Measurements from ENCODE around the gene SLC35B4. TPM values are rescaled to one million over a fixed set of nuclear protein-coding genes. Genes with fewer than 3 reads are reported as not detected.

The SLC35B4 gene
- total RNA-seq, 1 experiment from 2014 or later: 6.5 TPM

- no peaks in the 10 kb centered on the region for H3K9me3 ChIP-seq
- H3K36me3 ChIP-seq: no peaks in the 10 kb centered on the region
- DNase-seq: no peak
- H3K27me3 ChIP-seq: no peaks in the 10 kb centered on the region
- no peak overlapping the region for H3K4me3 ChIP-seq
Observed at GRCh38 chr7:134279336-134279735, 37.4 kb downstream of the SLC35B4 start.

- Histone ChIP-seq H3K9me3 (no peaks in the 10 kb centered on the region), H3K4me3 (no peak overlapping the region), H3K27me3 (no peaks in the 10 kb centered on the region), H3K36me3 (no peaks in the 10 kb centered on the region)
- DNase-seq: no peak
Observed at GRCh38 chr7:134278502-134279153, 38.1 kb downstream of the SLC35B4 start.

- Histone ChIP-seq H3K4me3 (no peak overlapping the region), H3K36me3 (no peaks in the 10 kb centered on the region), H3K27me3 (no peaks in the 10 kb centered on the region), H3K9me3 (no peaks in the 10 kb centered on the region)
- DNase-seq: no peak
Observed at GRCh38 chr7:134276951-134277350, 39.8 kb downstream of the SLC35B4 start.

GRCh38 chr7:134262322-134262721, 54.4 kb downstream of the SLC35B4 start:
- Histone ChIP-seq H3K4me3 (no peak overlapping the region), H3K27me3 (no peaks in the 10 kb centered on the region), H3K36me3 (no peaks in the 10 kb centered on the region), H3K9me3 (no peaks in the 10 kb centered on the region)
- DNase-seq: no peak

- no peaks in the 10 kb centered on the region for H3K36me3 ChIP-seq
- DNase-seq: no peak
- H3K4me3 ChIP-seq: no peak overlapping the region
- no peaks in the 10 kb centered on the region for H3K27me3 ChIP-seq
- H3K9me3 ChIP-seq: no peaks in the 10 kb centered on the region
Observed at GRCh38 chr7:134255814-134256213, 60.9 kb downstream of the SLC35B4 start.

GRCh38 chr7:134254311-134254710, 62.4 kb downstream of the SLC35B4 start:
- no peak for DNase-seq
- no peaks in the 10 kb centered on the region for H3K36me3 ChIP-seq
- H3K27me3 ChIP-seq: no peaks in the 10 kb centered on the region
- no peak overlapping the region for H3K4me3 ChIP-seq
- no peaks in the 10 kb centered on the region for H3K9me3 ChIP-seq

- Histone ChIP-seq H3K9me3 (no peaks in the 10 kb centered on the region), H3K36me3 (no peaks in the 10 kb centered on the region)
- DNase-seq: no peak
Observed at GRCh38 chr7:134248196-134248595, 68.5 kb downstream of the SLC35B4 start.

GRCh38 chr7:134246761-134247160, 70.0 kb downstream of the SLC35B4 start:
- Histone ChIP-seq H3K27me3 (no peaks in the 10 kb centered on the region), H3K9me3 (no peaks in the 10 kb centered on the region), H3K36me3 (no peaks in the 10 kb centered on the region), H3K4me3 (no peak overlapping the region)
- DNase-seq: no peak

More at GRCh38 chr7:134248196-134248595, 68.5 kb downstream of the SLC35B4 start:
- Histone ChIP-seq H3K4me3 (no peak overlapping the region), H3K27me3 (no peaks in the 10 kb centered on the region)

GRCh38 chr7:134246347-134246746, 70.4 kb downstream of the SLC35B4 start:
- no peak for DNase-seq
- Histone ChIP-seq H3K27me3 (no peaks in the 10 kb centered on the region), H3K9me3 (no peaks in the 10 kb centered on the region), H3K36me3 (no peaks in the 10 kb centered on the region), H3K4me3 (no peak overlapping the region)

- no peak overlapping the region for H3K4me3 ChIP-seq
- H3K27me3 ChIP-seq: no peaks in the 10 kb centered on the region
- no peaks in the 10 kb centered on the region for H3K9me3 ChIP-seq
- no peak for DNase-seq
- no peaks in the 10 kb centered on the region for H3K36me3 ChIP-seq
Observed at GRCh38 chr7:134245253-134245652, 71.5 kb downstream of the SLC35B4 start.

Other genes with a start within 250 kb of the SLC35B4 start
- gene LRGUK, start 189.6 kb downstream of the SLC35B4 start, total RNA-seq (2014; rRNA removed; shearing (Covaris generic); ENCODE audit: low replicate concordance): not detected in 2 replicates
- 53.3 and 89.3 TPM in 2 replicates for gene AKR1B1, start 142.2 kb upstream of the SLC35B4 start, total RNA-seq (2014; rRNA removed; shearing (Covaris generic); ENCODE audit: low replicate concordance)
- not detected in 2 replicates for gene AKR1B10, start 210.6 kb upstream of the SLC35B4 start, total RNA-seq (2014; rRNA removed; shearing (Covaris generic); ENCODE audit: low replicate concordance)
- not detected in 2 replicates for gene AKR1B15, start 232.2 kb upstream of the SLC35B4 start, total RNA-seq (2014; rRNA removed; shearing (Covaris generic); ENCODE audit: low replicate concordance)